Ovary (tissue), 9 donors: ENCODE results near the gene ENGASE. TPM values are rescaled to one million over a fixed set of nuclear protein-coding genes. Genes with fewer than 3 reads are reported as not detected.

Source experiments
- DNase-seq, 5 donors: peaks; one replicate each; pipeline ENCODE4 v3.0.0-alpha.2; 2019 to 2020
- H3K27ac ChIP-seq, 2 donors: fragments of 200-600 bp; one replicate each; pipeline versions ENCODE4 v1.5.1 to v1.8.0; 2019 to 2022
- H3K27me3 ChIP-seq: fragments of 200-600 bp; one replicate; pipeline ENCODE4 v1.8.0; 2022
- H3K36me3 ChIP-seq: fragments of 200-600 bp; sonication (generic); one replicate; pipeline ENCODE4 v1.5.1; 2019
- H3K4me1 ChIP-seq: one replicate; pipeline ENCODE4 v1.8.1; 2013; ENCODE audit warnings: mild to moderate bottlenecking, moderate library complexity; ENCODE audit not compliant: insufficient read depth
- H3K4me3 ChIP-seq: fragments of 200-600 bp; sonication (generic); one replicate; pipeline ENCODE4 v1.5.1; 2017
- H3K9me3 ChIP-seq, 2 donors: fragments of 200-600 bp in 1 of 2; sonication (generic) in 1 of 2; one replicate each; pipeline versions ENCODE4 v1.5.1 to v1.8.1; 2013 to 2019; ENCODE audit warnings: mild to moderate bottlenecking in 1 of 2, moderate library complexity in 1 of 2
- EP300 ChIP-seq: sonication (generic); formaldehyde crosslinking; IDR thresholded peaks from one replicate; pipeline ENCODE4 v1.6.1; 2017; ENCODE audit warnings: antibody characterized with exemption
- POLR2A ChIP-seq: fragments of 450-650 bp; IDR thresholded peaks from one replicate; pipeline ENCODE4 v1.6.1; 2017; ENCODE audit warnings: antibody characterized with exemption, mild to moderate bottlenecking, moderate library complexity
- WGBS, 3 donors: extraction: QIAGEN DNeasy Blood & Tissue Kit in 1 of 3; methylation state at CpG; one replicate each; pipeline versions ENCODE4 v1.1.5 to v1.1.7; 2013 to 2017; 5-methylcytosine and 5-hydroxymethylcytosine counted together
- intact Hi-C, 4 donors: fragments of 100-400 bp; cut with DNase I; formaldehyde crosslinking; loops; one replicate each; pipeline versions ENCODE4 v1.11.0 to v1.15.1; 2022 to 2023
- polyA plus RNA-seq, 2 donors: library from polyadenylated mRNA; stranded (reverse); fragments of 200-250 nt in 1 of 2; fragments of 350-450 nt in 1 of 2; fragmentation: Illumina TruSeq in 1 of 2; extraction: RNeasy Lipid Tissue Mini Kit (QIAGEN cat#74804) in 1 of 2; gene quantifications; one replicate each; pipeline ENCODE4 v1.2.3, GENCODE V29; 2013 to 2014
- total RNA-seq, 7 donors: library from RNA; depleted of rRNA in 2 of 7; stranded (reverse); fragments of >200 nt in 2 of 7; fragmentation: NEBNext Ultra II Directional in 3 of 7; extraction: Animal tissue kit (Norgen Biotek cat#: 25700) in 3 of 7; gene quantifications; one replicate each; pipeline versions ENCODE4 v1.1.0 to v1.2.4, GENCODE V29; 2016 to 2023
- TF ChIP-seq, protein P1 (sequence below), 3 donors: fragments of 450-650 bp in 2 of 3; fragments of 200-600 bp in 1 of 3; IDR thresholded peaks; one replicate each; pipeline versions ENCODE4 v1.5.1 to v1.8.0; 2016 to 2022; ENCODE audit warnings: antibody characterized with exemption in 3 of 3, mild to moderate bottlenecking in 1 of 3
- donor health status: DM: no; HTN: no; CAD: no; lungs with moderate emphysema.
- donor health status: DM: no; HTN: no; CAD: no.
- donor health status: Bipolar disorder and iron deficiency.
- donor health status: DM: yes; HTN: yes; CAD: no.
- donor health status: DM: no; HTN: no; CAD: no.
- donor health status: DM: yes; HTN: yes; CAD: no.

Gene ENGASE
- total and polyA plus RNA-seq, 9 donors = 6.0 to 61.5 (median 39.7) TPM

DNA sequence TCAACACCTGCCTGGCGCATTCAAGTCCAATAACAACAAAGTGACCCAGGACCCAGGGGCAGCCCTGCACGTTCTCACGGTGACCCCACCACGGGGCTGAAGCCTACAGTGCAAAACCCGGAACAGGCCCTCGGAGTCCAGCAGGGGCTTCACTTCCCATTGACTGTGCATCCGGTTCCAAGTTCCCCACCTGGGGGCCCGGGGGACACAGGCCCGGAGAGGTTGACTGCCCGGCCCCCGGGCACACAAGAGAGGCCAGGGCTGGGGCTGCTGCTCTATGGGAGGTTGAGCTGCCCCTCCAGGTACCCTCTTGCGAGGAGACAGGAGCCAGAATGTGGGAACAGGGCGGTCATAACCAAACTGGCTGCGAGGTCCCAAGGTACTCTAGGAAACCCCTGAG, 31.3 kb downstream of the ENGASE start:
- no peak overlapping the region for H3K4me3 ChIP-seq
- H3K27me3 ChIP-seq = no peaks in the 10 kb centered on the region
- no peak overlapping the region for H3K27ac ChIP-seq
- H3K4me1 ChIP-seq = no peaks in the 10 kb centered on the region
- no peaks in the 10 kb centered on the region for H3K36me3 ChIP-seq
- WGBS, 3 donors = 68 to 87% (median 77%) methylated on average over 13 to 14 of the region's 14 CpGs
- intact Hi-C loops = no loop called here
- no peaks in the 10 kb centered on the region for H3K9me3 ChIP-seq
- no peak for DNase-seq
- TF ChIP-seq, protein P1, sequence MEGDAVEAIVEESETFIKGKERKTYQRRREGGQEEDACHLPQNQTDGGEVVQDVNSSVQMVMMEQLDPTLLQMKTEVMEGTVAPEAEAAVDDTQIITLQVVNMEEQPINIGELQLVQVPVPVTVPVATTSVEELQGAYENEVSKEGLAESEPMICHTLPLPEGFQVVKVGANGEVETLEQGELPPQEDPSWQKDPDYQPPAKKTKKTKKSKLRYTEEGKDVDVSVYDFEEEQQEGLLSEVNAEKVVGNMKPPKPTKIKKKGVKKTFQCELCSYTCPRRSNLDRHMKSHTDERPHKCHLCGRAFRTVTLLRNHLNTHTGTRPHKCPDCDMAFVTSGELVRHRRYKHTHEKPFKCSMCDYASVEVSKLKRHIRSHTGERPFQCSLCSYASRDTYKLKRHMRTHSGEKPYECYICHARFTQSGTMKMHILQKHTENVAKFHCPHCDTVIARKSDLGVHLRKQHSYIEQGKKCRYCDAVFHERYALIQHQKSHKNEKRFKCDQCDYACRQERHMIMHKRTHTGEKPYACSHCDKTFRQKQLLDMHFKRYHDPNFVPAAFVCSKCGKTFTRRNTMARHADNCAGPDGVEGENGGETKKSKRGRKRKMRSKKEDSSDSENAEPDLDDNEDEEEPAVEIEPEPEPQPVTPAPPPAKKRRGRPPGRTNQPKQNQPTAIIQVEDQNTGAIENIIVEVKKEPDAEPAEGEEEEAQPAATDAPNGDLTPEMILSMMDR (IDR thresholded peaks at IDR 0.05) = no peak
- TF ChIP-seq POLR2A (no peak), EP300 (no peak)

DNA sequence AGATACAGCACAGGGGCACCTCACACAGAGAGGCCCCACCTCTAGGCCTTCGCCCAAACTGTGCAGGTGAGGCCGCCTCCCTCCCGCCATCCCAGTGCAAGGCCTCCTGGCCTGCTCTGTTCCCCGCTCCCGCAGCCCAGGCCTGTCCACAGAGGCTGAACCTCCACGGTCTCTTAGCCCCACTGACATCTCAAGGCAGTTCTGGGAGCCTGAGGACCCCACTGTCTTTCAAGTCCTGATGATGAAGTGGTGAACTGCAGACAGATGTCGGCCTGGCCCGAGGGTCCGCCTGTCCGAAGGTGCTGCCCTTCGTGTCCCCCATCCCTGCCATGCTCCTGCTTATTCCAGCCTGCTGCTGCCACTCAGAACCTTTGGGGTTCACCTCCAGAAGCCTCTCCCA, 32.3 kb downstream of the ENGASE start:
- TF ChIP-seq, protein P1 (IDR thresholded peaks at IDR 0.05) = no peak
- TF ChIP-seq POLR2A (no peak), EP300 (no peak)
- no peaks in the 10 kb centered on the region for H3K9me3 ChIP-seq
- no peak for DNase-seq
- H3K27ac ChIP-seq = no peak overlapping the region
- no peak overlapping the region for H3K4me3 ChIP-seq
- no peaks in the 10 kb centered on the region for H3K36me3 ChIP-seq
- intact Hi-C loops = no loop called here
- H3K27me3 ChIP-seq = no peaks in the 10 kb centered on the region
- H3K4me1 ChIP-seq = no peaks in the 10 kb centered on the region
- WGBS, 3 donors = 92 to 94% (median 93%) methylated on average over 11 of the region's 11 CpGs

DNA sequence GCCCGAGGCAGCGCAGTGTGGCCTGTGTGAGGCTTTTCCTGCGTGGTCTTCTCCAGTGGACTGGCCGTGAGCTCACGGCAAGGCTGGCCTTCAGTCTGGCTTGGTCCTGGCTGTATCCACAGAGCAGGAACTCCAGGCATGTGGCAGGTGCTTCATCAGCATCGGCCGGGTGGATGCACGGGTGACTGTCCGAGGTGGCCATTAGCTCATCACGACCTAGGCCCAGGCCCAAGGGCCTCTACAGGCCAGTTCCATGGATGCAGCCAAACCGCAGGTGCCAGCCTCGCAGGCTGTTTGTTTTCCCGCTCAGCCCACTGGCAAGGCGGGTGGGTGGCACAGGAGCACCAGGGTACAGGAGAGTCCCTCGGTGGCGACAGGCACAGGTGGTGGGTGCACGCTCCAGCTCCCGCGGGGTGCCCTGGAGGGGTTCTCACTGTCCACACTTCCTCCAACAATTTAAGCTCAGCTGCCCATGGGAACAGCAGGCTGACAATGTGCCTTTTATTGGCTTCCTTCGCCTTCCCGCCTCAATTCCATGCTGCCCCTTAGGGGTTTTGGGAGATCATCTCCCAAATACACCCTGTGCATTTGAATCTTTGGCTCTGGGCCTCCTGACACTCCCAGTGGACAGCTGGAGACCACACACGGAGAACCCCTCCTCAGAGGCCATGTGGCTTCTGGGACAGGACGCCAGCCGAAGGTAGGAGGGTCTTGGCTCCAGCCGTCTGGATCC, 33.0 kb downstream of the ENGASE start:
- Histone ChIP-seq H3K36me3 (no peaks in the 10 kb centered on the region), H3K27me3 (no peaks in the 10 kb centered on the region), H3K27ac (no peak overlapping the region), H3K4me1 (no peaks in the 10 kb centered on the region), H3K4me3 (no peak overlapping the region), H3K9me3 (no peaks in the 10 kb centered on the region)
- TF ChIP-seq POLR2A (no peak), EP300 (no peak)
- TF ChIP-seq, protein P1 (IDR thresholded peaks at IDR 0.05) = no peak
- no peak for DNase-seq
- 78 to 85% (median 81%) methylated on average over 24 to 25 of the region's 25 CpGs for WGBS, 3 donors
- intact Hi-C loops = no loop called here

DNA sequence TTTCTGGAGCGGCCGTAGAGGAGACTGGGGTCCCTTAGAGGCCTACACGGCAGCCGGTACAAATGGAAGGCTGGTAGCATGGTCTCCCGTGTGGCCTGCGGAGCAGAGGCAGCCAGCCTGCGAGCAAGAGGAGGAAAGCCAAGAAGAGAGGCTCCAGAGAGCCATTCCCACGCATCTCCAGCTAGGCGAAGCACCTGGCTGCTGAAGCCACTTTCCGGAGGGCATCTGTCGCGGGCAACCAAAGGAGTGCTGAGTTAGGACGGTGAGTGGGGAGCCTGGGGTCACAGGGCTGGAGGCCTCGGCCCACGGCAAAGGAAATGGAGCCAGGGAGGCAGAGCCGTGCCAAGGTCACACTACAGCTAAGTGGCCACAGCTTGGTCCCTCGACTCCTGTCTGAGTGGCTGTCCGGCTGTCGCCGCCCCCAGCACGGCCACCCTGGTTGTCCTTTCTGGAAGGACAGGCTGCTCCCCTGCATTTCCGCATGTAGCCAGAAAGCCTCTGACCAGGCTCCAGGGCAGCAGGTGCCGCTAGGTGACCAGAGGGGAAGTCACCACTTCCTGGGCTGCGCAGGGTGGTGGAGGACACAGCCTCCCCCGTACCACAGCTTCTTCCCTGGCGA, 33.7 kb downstream of the ENGASE start:
- Histone ChIP-seq H3K36me3 (no peaks in the 10 kb centered on the region), H3K27ac (no peak overlapping the region), H3K4me3 (no peak overlapping the region), H3K4me1 (no peaks in the 10 kb centered on the region), H3K9me3 (no peaks in the 10 kb centered on the region), H3K27me3 (no peaks in the 10 kb centered on the region)
- TF ChIP-seq, protein P1 (IDR thresholded peaks at IDR 0.05) = no peak
- TF ChIP-seq EP300 = no peak
- no peak for TF ChIP-seq POLR2A
- WGBS, 3 donors = 61 to 72% (median 68%) methylated on average over 22 to 26 of the region's 26 CpGs
- intact Hi-C loops = no loop called here
- no peak for DNase-seq
